Stimulated activated CD4-positive, alpha-beta T cell treated with anti-CD3 and anti-CD28 coated beads, Interleukin-1b, Interleukin-23, amount 100 ng/mL, for 1 hour (primary cell): ENCODE data around the gene SOX30.

ENCODE experiments used
- DNase-seq, 2 donors: peaks; one replicate each; pipeline ENCODE4 v3.0.0-alpha.2; 2020; ENCODE audit warnings: low read depth in 2 of 2

Gene SOX30

DNA sequence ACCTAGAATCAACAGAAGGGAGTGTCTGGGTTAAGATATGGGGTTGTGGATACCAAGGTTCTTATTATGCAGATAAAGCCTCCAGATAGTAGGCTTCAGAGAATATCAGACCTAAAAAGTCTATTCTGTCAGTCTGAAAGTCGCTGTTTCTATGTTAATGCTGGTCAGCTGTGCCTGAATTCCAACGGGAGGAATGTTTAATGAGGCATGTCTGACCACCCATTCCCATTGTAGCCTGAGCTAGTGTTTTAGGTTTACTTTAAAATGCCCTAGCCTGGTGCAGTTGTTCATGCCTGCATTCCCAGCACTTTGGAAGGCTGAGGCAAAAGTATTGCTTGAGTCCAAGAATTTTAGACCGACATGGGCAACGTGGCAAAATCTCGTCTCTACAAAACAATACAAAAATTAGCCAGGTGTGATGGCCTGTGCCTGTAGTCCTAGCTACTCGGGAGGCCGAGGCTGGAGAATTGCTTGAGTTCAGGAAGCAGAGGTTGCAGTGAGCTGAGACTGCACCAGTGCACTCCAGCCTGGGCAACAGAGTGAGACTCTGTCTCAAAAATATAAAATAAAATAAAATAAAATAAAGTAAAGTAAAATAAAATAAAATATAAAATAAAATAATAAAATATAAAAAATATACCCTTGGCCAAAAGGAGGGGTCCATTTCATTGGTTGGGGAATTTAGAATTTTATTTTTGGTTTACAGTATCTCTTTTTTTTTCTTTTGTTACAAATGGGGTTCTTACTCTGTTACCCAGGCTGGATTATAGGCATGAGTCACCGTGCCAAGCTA is 7.8 kb upstream of the SOX30 start:
- no peak for DNase-seq

DNA sequence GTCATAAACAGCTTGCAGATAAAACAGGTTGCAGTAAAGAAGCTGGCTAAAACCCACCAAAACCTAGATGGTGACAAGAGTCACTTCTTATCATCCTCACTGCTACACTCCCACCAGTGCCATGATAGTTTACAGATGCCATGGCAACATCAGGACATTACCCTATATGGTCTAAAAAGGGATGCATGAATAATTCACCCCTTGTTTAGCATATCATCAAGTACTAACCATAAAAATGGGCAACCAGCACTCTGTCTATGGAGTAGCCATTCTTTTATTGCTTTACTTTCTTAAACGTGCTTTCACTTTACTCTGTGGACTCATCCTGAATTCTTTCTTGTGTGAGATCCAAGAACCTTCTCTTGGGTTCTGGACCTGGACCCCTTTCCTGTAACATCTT is 6.7 kb upstream of the SOX30 start:
- no peak for DNase-seq

DNA sequence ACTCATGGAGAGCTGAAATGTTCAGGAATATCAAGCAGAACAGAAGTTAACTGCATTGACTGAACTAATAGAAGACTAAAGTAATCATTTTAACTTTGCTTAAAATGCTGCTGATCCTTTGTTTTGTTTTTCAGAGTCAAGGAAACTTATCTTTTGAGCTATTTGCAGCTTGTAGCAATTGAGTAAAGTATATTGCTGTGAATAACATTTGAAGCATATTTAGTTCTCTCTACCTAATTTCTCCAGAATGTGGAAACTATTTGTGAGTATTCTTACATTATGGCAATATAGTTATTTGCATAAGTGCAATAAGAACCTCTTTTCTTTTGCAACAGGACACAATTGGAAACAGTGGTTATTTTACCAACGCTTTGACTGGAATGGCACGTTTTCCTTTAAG is 5.3 kb upstream of the SOX30 start:
- no peak for DNase-seq

DNA sequence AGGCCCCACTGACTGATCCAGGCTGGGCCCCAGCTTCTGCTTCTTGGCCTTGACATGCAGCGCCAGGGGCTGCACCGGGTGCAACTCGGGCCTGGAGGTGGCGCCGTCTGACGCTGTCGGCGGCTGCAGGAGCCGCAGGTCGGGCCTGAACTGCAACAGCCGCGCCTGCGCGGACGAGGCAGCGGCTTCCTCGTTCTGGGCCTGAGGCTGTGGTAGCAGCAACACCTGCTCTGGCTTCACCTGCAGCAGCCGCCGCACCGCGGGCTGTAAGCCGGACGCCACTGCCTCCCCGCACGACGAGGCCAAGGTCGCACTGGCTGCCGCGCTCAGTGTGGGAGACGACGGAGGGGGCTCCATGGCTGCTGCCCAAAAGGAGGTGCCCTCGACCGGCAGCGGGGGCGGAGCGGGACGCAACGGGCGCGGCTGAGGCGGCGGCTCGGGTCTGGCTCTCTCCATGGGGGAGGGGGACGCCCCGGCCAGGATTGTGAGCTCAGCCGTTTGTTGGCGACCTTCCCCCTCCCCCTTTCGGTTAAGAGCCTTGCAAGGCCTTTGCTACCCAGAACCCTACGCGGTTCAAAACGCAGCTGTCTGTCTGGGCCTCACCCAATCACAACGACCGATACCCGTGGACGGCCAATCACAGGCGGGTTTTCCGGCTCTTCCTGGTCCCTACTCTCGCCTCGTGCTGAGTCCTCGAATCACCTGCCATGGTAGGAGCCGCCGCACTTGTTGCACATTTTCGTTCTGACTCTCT is 438 bp downstream of the SOX30 start:
- peak; percentile 42 to 61 for DNase-seq

DNA sequence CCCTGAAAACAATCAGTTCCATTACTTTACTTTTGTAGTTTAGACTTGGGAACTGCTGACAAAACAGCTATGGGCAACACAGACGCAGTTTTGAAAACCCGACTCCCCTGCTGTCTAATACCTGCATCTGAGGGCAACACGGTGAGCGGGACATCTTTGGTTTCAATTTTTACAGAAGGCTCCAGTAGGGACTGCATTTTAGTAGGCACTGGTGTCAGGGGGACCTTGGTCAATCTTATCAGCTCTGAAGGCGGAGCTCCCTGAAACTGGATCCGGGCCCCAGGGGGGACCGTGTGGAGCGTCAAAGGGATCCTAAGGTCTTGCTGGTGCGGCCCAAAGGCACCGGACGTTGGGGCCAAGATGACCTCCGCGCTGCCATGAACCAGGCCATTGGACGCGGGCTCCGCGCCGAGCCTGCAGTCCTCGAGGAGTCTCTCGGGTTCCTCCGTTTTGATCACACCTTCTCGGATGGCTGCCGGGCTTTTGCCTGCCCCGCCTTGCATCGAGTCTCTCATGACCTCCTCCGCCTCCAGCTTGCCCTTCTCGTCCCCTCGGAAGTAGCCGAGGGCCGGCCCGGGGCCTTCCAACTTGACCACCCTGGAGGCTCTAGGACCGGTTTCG is 1.1 kb downstream of the SOX30 start:
- DNase-seq = no peak

DNA sequence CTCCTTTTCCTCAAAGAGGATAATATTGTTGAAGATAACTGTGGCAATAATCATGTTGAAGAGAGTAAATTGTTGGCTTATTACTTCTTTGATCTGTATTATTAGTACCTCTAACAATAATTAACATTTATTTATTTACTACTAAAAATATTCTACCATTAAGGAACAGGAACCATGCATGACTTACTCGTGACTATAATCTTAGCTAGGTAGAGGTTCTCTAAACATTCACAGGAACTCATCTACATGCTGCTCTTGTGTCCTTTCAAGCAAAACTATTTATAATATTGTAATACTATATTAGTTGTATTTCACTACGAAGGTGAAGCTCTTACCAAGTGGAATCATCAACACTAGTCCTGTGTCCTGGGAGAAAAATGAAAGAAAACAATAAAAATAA is 3.1 kb downstream of the SOX30 start:
- no peak for DNase-seq

DNA sequence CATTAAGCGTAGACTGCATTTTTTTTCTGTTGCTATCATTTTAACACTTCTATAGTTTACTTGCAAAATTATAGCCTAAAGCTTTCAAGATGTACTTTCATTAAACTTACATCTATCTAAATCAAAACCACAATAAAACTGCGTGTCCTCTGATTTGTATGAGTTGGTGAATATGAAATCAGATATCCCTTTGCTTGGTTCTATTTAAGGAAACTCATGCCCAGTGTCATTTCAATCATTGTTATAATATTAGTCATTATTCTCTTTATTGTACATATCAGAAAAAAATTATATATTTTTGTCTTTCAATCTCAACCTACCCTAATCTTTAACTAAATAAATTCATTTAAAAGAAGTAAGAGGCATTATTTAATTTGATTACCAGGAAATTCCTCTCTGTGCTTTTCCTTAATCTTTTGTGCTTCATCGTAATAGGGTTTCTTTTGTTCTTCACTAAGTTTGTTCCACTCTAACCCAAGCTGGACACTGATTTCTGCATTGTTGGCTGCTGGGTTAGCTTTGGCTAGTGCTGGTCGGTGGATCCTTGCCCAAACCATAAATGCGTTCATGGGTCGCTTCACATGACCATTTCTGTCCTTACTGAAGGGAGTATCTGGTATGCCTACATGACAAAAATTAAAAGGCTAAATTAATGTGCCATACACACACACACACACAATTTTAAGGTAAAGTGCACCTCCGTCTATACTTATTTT is 3.8 kb downstream of the SOX30 start:
- DNase-seq = no peak

DNA sequence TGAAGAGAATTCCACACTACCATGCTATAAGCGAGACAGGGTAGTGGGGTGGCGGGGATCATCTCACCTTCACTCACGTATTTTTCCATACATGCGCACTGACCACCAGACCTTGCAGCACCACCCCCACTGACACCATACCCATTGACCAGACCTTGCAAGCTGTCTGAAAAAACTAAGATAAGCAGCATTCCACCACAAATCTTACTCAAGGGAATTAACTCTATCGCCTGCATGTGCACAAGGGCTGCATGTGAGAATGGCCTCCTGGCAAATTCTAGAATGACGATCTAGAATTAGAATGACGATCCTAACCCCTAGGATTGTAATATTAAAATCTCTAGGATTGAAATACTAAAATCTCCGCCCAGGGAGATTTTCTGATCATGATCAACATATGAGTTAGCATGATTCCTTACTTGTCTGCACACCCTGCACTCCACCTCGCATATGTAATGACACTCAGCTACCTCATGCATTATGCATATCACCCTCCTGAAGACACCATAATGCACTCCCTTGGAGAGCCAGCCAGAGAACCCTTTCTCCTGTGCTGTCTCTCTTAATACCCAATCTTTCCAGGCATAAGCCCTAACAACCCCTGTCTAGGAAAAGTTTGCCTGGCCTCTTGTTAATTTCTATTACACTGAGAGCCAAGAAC is 11.7 kb downstream of the SOX30 start:
- no peak for DNase-seq

DNA sequence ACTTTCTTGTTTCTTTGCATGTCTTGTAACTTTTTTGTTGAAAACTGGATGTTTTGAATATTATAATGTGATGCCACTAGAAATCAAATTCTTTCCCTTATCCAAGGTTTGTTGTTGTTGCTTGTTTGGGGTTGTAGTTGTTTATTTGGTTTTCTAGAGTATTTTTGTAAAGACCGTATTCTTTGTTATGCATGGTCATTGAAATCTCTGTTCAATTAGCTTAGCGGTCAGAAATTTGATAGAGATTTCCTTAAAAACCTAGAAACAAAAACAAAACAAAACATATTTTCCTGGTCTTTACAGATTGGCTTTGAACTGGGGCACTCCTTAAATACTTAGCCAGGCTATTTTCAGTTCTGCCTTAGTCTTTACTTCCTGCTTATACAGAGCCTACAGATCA is 21.9 kb downstream of the SOX30 start:
- DNase-seq = no peak

DNA sequence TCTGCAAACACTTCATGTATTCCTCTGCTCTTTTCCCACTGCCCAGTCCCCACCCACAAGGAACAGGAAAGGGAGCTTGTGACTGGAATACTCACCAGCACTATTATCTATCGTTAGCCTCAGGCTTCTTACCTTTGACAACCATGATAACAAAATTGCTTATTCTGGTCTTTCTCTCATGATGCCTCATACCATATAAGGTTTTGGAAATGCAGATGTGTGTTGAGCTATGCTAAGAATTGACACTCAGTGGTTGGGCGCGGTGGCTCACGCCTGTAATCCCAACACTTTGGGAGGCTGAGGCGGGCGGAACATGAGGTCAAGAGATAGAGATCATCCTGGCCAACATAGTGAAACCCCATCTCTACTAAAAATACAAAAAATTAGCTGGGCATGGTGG is 25.4 kb downstream of the SOX30 start:
- DNase-seq = no peak

DNA sequence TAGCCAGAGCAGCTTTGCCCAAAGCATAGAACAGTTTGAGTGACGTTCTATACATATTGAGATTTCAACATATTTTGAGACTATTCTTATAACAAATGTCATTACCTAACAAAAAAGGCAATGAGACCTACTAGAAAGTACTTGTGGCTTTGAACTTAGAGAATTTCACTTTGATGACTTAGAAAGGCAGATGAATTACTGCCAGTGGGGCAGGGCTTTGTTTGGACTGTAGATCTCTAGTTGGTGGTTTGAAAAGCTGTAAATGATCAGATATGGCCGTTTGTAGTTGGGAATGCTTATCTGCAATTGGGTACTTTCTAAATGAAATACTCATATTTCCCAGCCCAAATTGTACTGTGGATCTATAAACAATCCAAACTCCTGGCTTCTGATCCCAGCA is 28.1 kb downstream of the SOX30 start:
- no peak for DNase-seq

DNA sequence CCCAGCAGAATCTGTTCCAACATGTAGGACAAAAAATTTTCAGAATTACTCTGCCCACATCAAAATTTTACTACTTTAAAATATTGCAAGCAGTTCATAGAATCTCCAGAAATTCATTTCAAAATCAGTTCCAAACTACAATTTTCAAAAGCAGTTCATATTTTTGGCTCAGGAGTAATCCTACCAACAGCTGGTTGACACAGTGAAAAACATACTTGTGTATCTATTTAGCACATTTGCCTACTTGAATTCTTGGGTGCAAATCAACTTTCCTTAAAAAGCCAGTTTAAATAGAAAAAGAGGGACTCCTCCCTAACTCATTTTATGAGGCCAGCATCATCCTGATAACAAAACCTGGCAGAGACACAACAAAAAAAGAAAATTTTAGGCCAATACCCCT is 31.5 kb downstream of the SOX30 start:
- DNase-seq = no peak

DNA sequence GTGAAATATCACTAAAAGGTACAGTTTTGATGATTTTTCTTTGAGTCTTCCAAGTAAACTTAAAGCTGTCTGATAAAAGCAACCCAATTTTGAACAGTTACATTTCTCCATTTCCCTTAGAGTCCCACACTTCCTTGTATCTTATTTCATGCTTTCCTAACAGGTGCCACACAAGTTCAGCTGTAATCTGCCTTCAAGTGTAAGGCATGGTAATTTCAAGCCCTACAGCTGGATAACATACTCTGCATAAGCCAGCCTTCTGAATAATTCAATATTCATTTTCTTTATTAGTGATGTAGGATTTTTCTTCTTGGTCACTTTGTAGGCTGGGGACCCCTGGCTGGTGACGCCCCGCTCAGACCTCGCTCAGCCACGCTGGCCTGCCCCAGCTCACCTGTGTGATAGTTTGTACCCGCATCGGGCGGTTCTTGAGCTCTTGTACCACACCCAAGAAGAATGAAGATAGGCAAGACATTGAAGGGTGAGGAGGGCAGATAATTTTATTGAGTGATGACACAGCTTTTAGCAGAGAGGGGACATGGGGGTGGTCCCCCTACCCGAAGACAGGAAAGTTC is 34.0 kb downstream of the SOX30 start:
- no peak for DNase-seq

DNA sequence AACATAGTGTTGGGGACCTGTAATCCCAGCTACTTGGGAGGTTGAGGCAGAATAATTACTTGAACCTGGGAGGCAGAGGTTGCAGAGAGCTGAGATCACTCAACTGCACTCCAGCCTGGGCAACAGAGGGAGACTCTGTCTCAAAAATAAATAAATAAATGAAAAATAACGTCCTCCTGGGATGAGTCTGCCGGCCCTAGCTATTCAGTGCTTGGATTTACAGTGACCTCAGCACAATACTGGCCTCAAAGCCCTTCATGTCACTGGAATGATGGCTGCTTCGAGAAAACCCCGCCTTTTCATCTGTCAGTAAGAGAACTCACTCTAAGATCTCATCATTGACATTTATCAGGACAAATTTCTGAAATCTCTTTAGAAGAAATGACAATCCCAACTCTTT is 35.5 kb downstream of the SOX30 start:
- no peak for DNase-seq

DNA sequence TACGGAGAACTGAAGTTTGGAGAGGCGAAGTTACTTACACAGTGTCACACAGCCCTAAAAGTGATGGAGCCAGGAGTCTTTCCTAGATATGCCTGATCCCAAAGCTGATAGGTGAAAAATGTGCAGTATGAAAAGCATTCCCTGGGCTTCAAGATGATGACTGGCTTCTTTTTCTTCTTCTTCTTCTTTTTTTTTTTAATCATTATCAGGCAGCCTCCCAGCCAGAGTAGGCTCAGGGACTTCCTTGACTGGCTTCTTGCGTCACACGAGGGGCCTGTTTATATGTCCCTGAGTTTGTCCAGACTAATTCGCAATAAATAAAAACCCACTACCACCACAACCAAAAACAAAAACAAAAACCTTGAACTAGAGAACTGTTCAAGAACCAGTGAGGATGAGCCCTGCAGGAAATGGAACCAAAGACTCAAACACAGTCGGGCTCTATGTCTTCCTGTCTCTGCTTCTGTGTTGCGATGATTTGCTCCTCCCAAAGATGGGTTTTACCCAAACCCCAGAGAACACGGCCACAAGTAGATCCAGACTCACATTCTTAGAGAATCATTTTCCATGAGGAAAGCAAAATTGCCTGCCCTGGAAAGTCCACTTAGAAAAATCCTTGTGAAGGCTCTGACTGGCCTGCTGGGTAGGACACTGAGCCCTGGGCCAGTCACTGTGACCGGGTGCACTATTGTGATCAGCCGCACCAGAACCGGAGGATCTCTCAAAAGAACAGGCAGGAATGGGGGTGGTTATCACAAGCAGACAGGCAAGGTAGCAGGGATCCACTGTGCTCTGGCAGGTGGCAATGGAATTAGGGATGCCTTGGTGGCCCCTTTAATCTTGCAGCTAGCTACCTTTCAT is 38.6 kb downstream of the SOX30 start:
- no peak for DNase-seq

DNA sequence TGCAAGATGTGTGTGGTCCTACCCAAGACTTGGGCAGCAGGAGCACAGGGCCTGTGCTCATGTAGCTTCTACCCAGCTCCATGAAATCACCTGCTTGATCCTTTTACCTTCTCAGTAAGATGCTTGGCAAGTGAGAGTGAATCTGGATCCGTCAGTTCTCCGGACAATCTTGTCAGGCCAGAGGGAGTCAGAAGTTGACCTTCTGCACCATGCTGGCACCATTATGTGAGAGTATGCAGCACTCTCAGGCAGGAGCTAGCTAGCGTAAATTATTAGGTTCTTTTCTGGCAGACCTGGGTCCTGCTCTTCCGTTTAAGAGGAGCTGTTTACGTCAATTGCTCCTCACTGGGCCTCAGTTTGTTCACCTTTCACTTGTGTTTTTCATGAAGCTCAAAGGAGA is 39.7 kb downstream of the SOX30 start:
- DNase-seq = no peak

DNA sequence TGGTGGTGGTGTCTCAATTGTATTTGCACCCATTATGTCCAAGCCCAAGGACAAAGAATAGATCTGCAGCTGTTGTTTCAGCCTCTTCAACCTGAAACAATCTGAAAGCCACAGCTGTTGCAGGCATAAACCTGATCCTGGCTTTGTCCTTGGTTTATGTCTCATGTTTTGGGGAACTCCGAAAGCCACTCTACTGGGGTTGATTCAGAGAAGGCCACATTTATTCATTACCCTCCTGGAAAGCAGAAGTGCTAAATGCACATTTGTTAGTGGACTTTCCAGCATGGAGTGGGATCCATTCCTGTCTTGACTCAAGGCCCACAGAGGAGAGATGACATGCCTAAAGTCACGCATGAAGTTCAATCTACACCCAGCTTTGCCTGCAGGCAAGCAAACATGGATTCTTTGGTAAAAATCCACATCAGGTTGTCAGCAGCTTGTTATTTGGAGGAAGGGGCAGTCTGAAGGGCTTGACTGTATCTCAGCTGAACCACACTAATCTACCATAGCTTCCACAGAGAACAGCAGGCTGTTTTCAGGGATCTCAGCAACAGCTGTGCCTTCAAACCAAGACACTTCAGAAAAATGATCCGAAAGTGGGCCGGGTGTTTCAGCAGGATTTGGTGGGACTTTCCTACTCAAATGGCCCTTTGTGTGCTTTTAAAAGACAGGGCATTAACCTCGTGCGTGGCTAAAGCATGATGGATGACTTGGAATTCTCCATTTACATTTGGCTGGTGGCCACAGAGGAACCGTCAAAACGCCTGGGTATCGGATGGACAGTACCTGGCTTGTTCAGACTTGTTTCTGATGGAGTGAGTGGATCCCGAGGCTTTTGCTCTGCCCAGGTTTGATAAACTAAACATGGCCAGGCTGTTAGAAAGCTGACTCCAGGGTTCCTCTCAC is 40.4 kb downstream of the SOX30 start:
- DNase-seq = no peak

DNA sequence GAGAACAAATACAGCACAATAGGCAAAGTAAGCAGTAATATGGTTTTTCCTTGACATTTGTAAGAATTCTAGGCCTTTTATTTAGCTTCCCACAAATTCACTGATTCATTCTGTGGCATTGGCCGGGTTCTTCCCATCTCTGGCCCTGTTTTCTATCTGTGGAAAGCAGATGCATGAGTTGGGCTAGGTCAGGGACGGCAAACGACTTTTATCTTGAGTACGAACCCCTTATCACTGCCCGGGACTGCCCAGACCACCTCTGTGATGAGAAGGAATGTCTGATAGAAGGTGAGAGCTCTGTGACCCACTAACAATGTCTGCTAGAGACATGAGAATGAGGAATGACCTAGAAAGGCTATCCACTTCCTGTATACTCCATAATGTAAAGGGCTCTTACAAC is 41.2 kb downstream of the SOX30 start:
- no peak for DNase-seq

DNA sequence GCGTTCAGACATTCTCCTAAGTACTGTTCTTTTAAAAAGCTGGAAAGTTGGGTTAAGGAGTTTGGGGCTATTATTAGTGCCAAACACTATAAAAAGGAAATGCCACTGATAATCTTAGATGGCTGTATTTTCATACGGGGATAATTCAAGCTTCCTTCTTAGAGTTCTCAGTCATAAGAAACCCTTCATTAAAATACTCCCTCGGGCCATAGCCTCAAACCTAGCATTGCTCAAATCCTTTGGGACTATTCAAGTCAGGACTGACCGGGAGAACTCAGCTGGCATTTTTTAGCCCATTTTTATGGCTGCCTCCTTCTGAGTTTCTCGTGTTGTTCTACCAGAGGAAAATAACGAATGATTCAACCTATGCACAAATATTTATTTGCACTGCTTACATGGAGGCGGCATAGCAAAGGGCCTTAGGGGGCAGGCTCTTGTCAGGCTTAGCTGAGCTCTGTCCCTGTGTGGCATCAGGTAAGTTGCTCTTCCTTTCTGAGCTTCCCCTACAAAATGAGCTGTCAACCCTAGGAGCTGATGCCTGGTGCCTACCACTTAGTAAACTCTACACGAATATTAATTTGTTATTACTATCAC is 43.2 kb downstream of the SOX30 start:
- DNase-seq = no peak
